ENCODE data around the gene ZNF18.

ZNF18 gene

GRCh38 chr17:11997147-11997971 lies at the start of gene ZNF18:
Gene ZNF18, minus strand, starts transcription at chr17:11997475. Its CDS starts 4,646 bp downstream, at chr17:11992829.
- DNase-seq: peak; percentile 94 to 95

DNA sequence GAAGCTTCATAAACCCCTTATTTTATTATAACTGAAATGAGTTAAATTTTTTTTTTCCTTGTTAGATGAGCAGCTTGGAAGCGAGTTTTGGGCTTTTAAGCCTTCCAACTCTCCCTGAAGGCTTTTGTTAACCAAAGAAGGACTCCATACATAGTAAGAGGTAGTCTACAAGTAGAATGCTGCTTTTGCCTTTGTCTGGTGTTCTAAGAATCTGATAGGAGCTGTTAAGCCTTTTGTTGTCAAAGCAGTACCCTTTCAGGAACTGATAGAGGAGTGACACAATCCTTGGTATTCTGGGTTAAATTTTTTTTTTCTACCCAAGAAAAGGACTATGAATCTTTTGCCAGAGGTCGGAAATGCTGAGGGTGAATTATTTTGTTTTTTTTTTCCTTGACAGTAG lies 49.5 kb upstream of the ZNF18 start:
- no peak for DNase-seq

GRCh38 chr17:12043702-12044101 lies 46.4 kb upstream of the ZNF18 start:
- DNase-seq: no peak

DNA sequence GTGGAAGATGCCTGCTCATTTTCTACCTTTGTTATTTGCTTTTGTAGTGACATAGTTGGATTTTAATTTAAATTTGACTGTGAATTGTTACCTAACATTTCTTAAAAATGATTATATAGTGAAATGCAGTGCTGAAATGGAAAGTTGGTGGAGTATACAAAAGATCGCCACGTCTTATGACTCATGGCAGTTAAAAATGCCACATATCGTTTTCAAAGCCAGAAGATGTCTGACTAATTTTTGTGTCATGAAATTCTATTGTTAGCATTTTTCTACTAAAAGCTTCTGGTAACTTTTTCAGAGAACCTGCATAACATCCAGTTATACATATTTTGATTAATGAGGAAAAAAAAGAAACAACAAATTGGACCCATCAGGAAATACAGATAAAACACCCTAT lies 44.0 kb upstream of the ZNF18 start:
- no peak for DNase-seq

DNA sequence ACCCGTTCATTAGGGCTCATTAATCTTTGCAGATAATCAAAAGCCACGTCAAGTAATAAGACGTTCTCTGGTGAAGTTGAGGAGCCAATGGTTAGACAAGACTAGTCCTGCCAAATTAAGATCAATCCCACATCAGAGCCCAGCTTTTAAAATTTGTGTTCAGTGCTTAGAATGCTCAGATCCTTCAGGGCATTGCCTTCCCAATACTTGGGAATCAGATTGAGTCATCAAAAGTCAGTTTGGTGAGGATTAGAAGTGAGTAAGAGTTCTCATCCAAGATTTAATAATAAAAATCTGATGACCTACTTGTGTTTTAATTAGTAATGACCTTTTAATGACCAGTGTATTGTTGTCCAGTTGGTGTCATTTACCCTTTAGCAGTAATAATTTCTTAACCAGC lies 43.2 kb upstream of the ZNF18 start:
- no peak for DNase-seq

- no peak for DNase-seq
Measured at GRCh38 chr17:12037970-12038369, 40.7 kb upstream of the ZNF18 start.

GRCh38 chr17:12035673-12036072 lies 38.4 kb upstream of the ZNF18 start:
- no peak for DNase-seq

DNA sequence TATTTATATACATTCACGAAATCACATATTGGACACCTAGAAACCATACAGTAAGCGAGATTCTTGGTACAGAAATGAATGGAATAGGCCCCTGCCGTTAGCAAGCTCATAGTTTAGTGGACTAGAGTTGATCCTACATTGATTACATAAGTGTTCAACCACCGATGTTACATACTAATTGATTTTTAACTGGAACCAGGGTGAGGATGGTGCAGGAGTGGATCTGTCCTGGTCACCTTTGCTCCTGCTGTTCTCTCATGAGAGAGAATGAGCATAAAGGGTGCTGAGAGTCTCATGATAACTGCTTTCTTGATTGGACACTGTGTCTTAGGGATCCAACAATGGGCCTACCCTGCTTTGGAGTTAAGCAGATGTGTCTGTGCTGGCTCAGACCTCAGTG lies 37.3 kb upstream of the ZNF18 start:
- no peak for DNase-seq

DNA sequence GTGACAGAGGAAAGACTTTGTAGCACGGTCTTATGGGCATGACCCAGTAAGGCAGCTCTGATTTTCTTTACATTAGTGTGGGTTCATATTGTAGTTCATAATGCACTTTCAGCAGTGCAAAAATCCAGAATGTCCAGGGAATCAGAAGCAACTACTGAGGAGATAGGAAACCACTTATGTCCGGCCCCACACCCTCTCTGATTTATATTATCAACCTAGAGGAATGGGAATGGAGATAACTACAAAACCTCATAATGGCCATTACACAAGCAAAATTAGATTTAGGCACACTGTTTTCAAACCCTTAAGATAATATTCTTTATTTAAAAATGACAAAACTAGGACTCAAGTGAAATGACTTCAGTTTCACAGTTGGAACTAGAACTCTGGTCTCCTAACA lies 31.3 kb upstream of the ZNF18 start:
- DNase-seq: no peak

DNA sequence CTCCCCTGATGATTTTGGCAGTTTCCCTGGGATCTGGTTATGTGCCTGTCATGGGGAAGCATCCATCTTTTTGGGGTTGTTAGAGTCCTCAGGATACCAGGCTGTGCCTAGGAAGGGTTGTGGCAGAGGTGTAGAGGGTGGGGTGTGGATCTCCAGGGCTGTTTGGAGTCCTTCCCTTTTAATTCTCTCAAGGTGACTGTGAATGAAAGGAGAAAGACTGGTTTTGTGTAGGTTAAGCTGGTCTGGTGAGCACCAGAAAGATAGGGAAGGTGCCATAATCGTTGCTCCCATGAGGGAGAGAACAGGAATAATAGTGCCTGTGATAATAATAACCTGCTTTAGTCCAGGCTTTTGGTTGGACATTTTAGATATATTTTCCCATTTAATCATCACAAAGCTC lies 30.4 kb upstream of the ZNF18 start:
- no peak for DNase-seq

DNA sequence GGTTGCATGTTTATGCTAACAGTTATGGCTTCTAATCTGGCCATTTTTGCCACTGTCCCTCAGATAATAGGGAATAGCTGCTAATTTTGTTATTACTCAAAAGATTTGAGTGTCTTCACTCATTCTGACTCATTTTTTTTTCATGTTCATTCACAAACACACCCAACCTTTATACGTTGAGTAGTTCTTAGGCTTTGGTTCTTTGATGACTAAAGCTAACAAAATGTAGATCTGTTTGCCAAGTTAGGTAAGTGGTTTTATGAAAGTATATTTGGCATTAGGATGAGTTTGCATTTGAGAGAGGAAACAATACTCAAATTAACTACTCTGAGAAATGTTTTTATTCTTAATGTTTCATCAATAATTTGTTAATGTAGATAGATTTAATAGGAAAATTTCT lies 27.1 kb upstream of the ZNF18 start:
- DNase-seq: no peak

DNA sequence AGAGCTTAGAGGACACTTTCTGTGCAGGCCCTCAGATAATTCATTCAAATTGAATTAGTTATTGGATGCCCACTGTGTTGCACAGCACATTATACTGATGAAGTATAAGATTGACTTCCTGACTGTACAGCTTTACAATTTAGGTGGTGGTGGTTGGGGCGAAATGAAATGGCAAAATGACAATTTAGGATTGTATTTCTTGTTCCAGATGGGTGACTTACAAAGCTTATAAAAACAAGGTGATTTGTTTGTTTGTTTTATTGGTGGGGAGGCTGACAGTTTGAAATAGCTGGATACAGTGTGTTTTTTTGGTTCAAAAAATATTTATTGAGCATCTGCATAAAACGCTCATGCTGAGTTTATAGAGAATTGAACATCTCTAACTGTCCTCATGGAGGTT lies 25.0 kb upstream of the ZNF18 start:
- DNase-seq: no peak

DNA sequence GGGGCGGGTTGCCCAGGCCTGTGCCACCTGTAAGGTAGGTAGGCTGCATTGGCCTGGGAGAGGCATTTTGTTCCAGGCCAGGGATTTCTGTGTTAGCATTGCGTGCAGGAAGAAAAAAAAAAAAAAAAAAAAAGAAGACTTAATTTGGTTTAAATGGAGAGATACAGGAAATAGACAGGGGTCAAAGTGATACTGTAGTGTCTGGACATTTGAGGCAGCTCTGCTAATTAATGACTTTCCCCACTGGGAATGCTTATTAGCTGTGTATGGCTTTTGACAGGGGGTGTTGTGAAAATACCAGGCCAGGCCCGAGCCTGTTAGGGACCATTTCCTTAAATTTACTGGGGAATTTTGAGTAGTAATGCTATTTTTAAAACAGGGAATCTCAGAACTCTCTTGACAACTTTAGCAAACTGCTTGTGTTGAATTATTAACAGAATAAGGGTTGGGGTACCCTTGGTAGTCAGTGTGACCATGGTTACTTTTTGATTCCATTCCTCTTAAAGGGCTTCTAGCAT lies 24.4 kb upstream of the ZNF18 start:
- no peak for DNase-seq

- peak; percentile 93 to 95 for DNase-seq
Measured at GRCh38 chr17:12020642-12021622, 23.7 kb upstream of the ZNF18 start, which contains the start of gene MAP2K4. Gene MAP2K4, plus strand, starts transcription at chr17:12020877. Its CDS starts 10 bp downstream, at chr17:12020887.

- no peak for DNase-seq
Measured at GRCh38 chr17:12007466-12007865, 10.2 kb upstream of the ZNF18 start.

DNA sequence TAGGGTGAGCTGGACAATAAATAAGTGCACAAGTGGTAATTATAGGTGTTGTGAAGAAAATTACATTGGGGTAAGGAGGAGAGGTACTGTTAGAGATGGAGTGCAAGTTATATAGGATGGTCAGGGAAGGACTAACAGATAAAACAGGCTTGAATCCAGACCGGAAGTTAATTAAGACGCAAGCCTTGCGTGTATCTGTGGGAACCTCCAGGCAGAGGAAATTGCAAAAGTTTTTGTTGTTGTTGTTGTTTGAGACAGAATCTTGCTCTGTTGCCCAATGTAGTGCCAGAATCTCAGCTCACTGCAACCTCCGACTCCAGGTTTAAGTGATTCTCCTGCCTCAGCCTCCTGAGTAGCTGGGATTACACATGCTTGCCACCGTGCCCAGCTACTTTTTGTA lies 2.4 kb upstream of the ZNF18 start:
- DNase-seq: no peak

DNA sequence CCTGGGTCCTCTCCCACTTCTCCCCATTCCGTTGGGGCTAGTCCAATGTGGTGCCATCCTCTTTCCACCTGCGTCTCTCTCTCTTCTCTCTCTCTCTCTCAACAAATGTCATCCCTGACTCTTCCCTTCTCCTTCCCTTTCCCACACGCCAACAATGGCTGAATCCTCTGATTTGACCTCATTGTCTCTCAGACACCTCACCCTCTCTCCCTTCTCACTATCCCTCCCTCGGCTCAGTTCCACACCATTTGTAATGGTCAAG lies 628 bp upstream of the ZNF18 start:
- no peak for DNase-seq

DNA sequence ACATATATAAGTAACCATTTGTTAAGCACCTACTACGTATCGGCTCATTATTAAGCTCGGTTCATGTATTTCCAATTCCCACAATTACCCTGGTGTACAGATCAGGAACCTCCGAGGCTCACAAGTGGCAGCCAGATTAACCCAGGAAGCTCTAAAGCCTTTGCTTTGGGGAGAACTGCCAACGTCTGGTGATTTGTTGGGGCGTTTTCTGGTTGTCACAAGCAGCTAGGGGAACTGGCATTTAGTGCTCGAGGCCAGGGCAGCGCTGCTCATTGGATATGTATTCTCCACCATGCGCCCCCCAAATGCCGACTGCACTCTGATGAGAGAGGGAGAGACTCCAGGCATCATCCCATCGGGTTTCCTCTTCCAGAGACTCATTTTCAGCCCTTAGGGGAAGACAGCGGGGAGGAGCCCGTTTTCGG lies 541 bp downstream of the ZNF18 start:
- DNase-seq: peak; percentile 50 to 52

DNA sequence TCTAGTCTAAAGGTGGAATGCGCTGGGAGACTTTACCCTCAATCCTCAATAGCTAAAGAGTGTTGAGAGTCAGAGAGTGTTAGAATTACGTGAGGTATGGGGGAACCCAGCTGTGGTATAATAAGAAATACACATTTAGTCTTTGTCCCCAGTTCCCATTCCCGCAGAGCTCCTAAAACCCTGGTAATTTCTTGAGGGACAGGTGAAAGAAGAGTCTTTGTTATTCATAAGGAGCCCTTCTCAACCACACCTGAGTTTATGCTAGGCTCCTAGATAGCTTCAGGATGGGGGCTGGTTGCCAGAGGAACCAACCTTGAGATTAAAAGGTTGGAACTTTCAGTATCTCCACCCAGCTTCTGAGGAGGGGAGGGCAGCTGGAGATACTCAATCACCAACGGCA lies 5.8 kb downstream of the ZNF18 start:
- DNase-seq: no peak

- no peak for DNase-seq
Measured at GRCh38 chr17:11990363-11990983, 6.8 kb downstream of the ZNF18 start.

DNA sequence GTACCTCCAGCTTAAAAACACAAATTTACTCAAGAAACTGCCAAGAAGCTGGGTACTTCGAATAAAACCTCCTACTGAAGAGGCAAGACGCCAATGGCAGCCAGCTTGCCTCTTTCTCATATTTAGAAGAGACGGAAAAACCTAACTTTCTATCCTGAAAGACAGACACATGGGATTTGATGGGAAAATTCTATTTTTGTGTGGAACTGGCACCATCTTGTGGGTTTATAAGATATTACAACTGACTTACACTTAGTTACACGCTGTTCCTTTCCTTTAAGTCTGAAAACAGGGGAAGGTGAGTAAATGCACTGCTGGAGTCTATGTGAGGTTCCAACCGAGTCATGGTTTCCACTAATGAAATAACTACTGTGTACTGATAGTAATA lies 10.3 kb downstream of the ZNF18 start:
- no peak for DNase-seq

DNA sequence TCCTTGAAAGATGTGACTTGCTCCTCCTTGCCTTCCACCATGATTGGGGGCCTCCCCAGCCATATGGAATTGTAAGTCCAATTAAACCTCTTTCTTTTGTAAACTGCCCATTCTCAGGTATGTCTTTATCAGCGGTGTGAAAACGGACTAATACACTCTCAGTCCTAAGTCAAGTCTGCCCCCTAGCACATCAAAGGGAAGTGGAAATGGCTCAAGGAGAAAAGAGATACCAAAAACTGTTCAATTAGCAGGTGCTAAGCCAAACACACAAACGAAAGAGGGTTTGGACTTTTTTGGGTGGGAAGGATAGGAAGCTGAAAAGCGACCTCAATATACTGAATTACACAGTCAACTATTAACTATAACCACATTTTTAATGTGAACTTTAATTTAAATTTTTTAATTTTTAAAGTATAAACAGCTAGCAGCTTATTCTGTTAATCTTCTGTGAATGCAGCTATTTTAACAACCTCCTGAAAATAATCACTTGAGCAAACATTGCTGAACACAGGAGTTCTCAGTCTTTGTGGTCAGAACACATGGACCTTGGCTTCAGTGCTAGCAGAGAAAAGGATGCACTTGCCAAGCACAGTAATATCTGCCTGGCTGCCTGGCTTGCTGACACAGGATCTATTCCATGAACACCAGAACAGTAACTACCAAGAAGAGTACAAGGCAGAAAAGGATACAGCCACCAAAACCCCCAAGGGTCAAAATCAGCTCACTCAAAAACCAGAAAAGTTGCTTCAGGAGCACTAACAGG lies 10.9 kb downstream of the ZNF18 start:
- no peak for DNase-seq

DNA sequence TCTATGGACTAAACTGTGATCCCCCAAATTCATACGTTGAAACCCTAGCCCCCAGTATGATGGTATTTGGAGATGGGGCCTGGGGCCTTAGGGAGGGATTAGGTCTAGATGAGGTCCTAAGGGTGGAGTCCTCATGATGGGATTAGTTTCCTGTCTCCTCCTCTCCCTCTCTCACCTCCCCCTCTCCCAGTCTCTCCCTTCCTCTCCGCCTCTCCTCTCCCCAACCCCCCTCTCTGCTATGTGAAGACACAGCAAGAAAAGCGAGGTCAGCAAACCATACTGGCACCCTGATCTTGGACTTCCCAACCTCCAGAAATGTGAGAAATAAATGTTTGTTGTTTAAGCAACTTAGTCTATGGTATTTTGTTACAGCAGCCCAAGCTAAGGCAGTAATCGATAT lies 15.4 kb downstream of the ZNF18 start:
- no peak for DNase-seq
